ENCODE results near the gene MAP1LC3B2. TPM values are rescaled to one million over a fixed set of nuclear protein-coding genes. Genes with fewer than 3 reads are reported as not detected.

The MAP1LC3B2 gene
- total and polyA plus RNA-seq, 10 of the 15 experiments (the other 5 are each of a cell fraction or from before 2014, with no cell fraction given): 0.23 to 2.7 (median 0.72) TPM; not detected in 3

DNA sequence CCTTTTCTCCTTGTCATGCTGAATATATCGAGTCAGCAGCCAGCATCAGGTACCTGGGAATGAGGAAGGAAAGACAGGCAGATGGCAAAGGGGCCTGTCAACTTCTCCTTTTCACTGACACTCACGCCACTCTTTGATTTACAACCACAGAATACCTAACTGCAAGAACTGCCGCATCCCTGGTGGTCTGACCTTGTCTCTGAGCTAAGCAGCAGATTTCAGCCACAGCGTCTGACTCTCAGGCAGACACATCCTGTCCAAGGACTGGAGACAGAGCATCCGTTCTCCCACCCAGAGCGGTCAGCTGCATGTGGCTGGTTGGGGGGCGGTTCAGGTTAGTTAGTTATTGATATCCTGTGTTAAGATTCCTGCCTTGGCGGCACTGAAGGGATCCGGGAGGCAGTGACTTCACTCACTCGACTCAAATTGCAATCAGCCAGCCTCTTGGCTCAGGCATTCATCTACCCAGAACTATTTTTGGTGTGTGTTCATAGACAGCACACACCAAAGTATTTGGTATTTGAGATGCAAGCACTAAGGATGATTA, 11.2 kb upstream of the MAP1LC3B2 start (continued):
- TF ChIP-seq LARP7 (IDR thresholded peaks at IDR 0.05) (no peak), NFIC (IDR thresholded peaks at IDR 0.05; ENCODE audit: low read depth, low read length) (peak; percentile 56; the same call in 1 of the 2 replicates), SREBF2 (IDR thresholded peaks at IDR 0.05; ENCODE audit: low read length) (no peak), CHD1 (IDR thresholded peaks at IDR 0.05; ENCODE audit: low read depth, low read length) (no peak), FOXM1 (IDR thresholded peaks at IDR 0.05; ENCODE audit: low read depth, low read length) (peak; percentile 55; the same call in 1 of the 2 replicates), HDAC2 (IDR thresholded peaks at IDR 0.05) (no peak), BCL11A (IDR thresholded peaks at IDR 0.05; ENCODE audit: low read depth, low read length) (0 out of 2 replicates have a peak, but pooled peaks have one; percentile 40), RAD51 (IDR thresholded peaks at IDR 0.05) (no peak), EP300 (IDR thresholded peaks at IDR 0.05; ENCODE audit: borderline replicate concordance in 1 of 2, control insufficient read depth in 1 of 2, low read depth in 2 of 2, low read length in 2 of 2) (peak in 1 of 2 experiments; percentile 31; a peak in 1 of 4 replicates), KAT2A (conservative IDR thresholded peaks at IDR 0.05; ENCODE audit: control insufficient read depth, low read depth, low read length) (no peak), ATF7 (IDR thresholded peaks at IDR 0.05; ENCODE audit: low read depth) (no peak), IKZF1 (conservative IDR thresholded peaks at IDR 0.05) (peak; percentile 54), CREB1 (IDR thresholded peaks at IDR 0.05; ENCODE audit: low read depth) (no peak), RUNX3 (IDR thresholded peaks at IDR 0.05; ENCODE audit: low read length) (peak; percentile 82), SPI1 (IDR thresholded peaks at IDR 0.05; ENCODE audit: borderline replicate concordance, insufficient read depth, low read depth, low read length) (peak; percentile 31; the same call in 1 of the 2 replicates), MTA3 (IDR thresholded peaks at IDR 0.05; ENCODE audit: borderline replicate concordance, low read length) (no peak), PAX5 (IDR thresholded peaks at IDR 0.05; ENCODE audit: borderline replicate concordance, low read depth, low read length) (peak; percentile 43; the same call in 1 of the 2 replicates), EGR1 (IDR thresholded peaks at IDR 0.05; ENCODE audit: borderline replicate concordance in 1 of 2, low read depth in 2 of 2, low read length in 2 of 2) (no peak), SMC3 (IDR thresholded peaks at IDR 0.05; ENCODE audit: borderline replicate concordance, low read length) (no peak)
- TF ChIP-seq, protein P1, sequence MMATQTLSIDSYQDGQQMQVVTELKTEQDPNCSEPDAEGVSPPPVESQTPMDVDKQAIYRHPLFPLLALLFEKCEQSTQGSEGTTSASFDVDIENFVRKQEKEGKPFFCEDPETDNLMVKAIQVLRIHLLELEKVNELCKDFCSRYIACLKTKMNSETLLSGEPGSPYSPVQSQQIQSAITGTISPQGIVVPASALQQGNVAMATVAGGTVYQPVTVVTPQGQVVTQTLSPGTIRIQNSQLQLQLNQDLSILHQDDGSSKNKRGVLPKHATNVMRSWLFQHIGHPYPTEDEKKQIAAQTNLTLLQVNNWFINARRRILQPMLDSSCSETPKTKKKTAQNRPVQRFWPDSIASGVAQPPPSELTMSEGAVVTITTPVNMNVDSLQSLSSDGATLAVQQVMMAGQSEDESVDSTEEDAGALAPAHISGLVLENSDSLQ (IDR thresholded peaks at IDR 0.05): 0 out of 2 replicates have a peak, but pooled peaks have one; percentile 28
- TF ChIP-seq, protein P2, sequence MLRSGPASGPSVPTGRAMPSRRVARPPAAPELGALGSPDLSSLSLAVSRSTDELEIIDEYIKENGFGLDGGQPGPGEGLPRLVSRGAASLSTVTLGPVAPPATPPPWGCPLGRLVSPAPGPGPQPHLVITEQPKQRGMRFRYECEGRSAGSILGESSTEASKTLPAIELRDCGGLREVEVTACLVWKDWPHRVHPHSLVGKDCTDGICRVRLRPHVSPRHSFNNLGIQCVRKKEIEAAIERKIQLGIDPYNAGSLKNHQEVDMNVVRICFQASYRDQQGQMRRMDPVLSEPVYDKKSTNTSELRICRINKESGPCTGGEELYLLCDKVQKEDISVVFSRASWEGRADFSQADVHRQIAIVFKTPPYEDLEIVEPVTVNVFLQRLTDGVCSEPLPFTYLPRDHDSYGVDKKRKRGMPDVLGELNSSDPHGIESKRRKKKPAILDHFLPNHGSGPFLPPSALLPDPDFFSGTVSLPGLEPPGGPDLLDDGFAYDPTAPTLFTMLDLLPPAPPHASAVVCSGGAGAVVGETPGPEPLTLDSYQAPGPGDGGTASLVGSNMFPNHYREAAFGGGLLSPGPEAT (IDR thresholded peaks at IDR 0.05; ENCODE audit: low read depth): no peak
- TF ChIP-seq, protein P3, sequence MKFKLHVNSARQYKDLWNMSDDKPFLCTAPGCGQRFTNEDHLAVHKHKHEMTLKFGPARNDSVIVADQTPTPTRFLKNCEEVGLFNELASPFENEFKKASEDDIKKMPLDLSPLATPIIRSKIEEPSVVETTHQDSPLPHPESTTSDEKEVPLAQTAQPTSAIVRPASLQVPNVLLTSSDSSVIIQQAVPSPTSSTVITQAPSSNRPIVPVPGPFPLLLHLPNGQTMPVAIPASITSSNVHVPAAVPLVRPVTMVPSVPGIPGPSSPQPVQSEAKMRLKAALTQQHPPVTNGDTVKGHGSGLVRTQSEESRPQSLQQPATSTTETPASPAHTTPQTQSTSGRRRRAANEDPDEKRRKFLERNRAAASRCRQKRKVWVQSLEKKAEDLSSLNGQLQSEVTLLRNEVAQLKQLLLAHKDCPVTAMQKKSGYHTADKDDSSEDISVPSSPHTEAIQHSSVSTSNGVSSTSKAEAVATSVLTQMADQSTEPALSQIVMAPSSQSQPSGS (IDR thresholded peaks at IDR 0.05; ENCODE audit: low read length): no peak
- TF ChIP-seq, protein P4, sequence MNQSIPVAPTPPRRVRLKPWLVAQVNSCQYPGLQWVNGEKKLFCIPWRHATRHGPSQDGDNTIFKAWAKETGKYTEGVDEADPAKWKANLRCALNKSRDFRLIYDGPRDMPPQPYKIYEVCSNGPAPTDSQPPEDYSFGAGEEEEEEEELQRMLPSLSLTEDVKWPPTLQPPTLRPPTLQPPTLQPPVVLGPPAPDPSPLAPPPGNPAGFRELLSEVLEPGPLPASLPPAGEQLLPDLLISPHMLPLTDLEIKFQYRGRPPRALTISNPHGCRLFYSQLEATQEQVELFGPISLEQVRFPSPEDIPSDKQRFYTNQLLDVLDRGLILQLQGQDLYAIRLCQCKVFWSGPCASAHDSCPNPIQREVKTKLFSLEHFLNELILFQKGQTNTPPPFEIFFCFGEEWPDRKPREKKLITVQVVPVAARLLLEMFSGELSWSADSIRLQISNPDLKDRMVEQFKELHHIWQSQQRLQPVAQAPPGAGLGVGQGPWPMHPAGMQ (IDR thresholded peaks at IDR 0.05; ENCODE audit: borderline replicate concordance): no peak
- TF ChIP-seq, protein P5, sequence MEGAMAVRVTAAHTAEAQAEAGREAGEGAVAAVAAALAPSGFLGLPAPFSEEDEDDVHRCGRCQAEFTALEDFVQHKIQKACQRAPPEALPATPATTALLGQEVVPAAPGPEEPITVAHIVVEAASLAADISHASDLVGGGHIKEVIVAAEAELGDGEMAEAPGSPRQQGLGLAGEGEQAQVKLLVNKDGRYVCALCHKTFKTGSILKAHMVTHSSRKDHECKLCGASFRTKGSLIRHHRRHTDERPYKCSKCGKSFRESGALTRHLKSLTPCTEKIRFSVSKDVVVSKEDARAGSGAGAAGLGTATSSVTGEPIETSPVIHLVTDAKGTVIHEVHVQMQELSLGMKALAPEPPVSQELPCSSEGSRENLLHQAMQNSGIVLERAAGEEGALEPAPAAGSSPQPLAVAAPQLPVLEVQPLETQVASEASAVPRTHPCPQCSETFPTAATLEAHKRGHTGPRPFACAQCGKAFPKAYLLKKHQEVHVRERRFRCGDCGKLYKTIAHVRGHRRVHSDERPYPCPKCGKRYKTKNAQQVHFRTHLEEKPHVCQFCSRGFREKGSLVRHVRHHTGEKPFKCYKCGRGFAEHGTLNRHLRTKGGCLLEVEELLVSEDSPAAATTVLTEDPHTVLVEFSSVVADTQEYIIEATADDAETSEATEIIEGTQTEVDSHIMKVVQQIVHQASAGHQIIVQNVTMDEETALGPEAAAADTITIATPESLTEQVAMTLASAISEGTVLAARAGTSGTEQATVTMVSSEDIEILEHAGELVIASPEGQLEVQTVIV (IDR thresholded peaks at IDR 0.05; ENCODE audit: borderline replicate concordance, partially characterized antibody): no peak
